IPS-NIHi7 (cell line): ENCODE data around the gene PITRM1.
"Not testable (repeated sequence)": the region's sequence is repeated elsewhere in the genome, so short reads cannot be mapped to it uniquely, and the experiment has no call there.

Source experiments
- DNase-seq: peaks from one replicate; pipeline ENCODE4 v3.0.0; 2012; ENCODE audit warnings: mixed read lengths; ENCODE audit errors: extremely low spot score

Gene PITRM1

DNA sequence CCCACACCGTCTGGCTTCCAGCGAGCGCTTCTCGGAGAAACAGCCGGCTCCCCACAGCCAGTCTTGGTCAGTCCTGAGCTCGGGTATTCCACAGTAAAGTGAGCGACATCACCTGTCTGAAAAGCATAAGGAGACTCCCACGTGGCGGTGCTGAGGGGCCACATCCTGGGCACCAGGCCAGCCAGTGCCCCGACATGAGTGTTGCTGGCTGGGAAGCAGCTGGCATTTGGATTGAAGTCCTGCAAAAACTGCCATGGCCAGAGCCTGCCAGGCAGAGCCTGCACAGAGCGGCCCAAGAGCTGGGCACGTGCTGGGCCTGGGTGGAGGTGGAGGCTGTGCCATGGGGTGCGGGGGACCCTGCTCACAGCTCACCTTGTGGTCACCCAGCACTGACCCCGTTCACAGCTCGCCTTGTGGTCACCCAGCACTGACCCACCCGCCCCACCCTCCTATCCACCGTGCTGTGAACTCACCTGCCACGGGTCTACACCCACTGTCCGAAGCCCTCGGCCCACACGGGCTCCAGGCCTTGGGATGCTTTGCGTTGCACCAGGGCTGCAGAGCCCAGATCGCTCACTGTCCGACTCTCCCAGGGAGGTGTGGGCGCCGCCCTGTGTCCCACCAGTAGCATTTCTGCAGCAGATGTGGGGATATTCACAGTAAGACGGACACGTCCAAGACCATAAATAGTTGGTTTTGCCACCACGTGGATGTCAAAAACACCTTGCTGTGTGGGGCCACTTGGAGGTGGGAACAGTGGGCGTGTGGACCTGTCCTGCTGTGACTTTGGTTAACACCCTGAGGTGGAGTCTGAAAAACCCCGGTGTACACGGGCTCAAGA, 48.8 kb downstream of the PITRM1 start:
- DNase-seq, result no peak

DNA sequence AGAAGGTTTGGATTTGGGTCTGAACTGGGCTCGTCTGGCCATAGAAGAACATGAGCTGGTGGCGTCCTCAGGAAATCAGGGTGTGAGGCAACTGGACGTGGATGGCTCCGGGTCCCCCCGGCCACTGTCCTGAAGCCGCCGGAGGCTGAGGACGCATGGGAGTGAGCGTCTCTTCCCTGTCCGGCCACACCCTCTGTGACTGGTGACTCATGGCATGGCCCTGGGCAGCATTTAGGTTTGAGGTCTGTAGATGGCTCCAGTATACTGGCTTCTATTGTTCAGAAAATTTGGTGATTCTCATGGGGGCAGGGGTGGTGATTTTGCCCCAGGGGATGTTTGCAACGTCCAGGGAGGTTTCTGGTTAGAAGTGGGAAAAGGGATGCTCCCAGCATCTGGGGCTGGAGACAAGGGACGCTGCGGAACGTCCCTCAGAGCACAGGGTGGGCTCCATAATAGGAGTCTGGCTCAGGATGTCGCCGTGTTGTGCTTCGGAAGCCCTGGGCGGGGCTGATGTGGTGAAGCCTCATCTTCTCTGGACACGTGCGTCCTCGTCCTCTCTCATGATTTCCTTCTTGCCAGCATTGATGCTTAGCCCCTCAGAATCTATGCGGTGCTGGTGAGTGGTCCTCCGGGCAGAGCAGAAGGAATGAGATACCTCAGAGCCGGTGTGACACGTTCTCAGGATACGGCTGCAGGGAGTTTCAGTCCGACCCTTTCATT, 49.9 kb downstream of the PITRM1 start:
- no peak for DNase-seq

DNA sequence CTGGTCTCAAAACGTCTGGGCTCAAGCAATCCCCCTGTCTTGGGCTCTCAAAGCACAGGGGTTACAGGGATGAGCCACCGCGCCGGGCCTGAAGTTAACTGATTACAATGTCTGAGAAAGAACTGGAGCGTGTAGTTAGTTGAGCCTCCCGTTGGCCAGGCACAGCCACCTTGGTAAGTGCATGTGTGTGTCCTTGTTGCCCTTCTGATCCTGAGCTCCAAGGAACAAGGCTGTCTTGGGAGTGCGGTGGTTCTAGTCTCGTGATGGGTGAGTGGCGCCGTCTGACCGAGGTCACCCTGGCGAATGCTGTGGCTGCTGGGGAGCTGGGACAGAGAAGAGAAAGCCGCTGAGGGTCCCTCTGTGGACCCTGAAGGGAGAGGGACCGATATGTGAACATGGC, 50.5 kb downstream of the PITRM1 start:
- no peak for DNase-seq

GRCh38 chr10:3119796-3120459, 52.7 kb downstream of the PITRM1 start:
- peak; percentile 67 for DNase-seq

GRCh38 chr10:3118641-3119091, 53.9 kb downstream of the PITRM1 start:
- no peak for DNase-seq

- DNase-seq, result no peak
These were observed 55.1 kb downstream of the PITRM1 start for GRCh38 chr10:3117486-3117885.

GRCh38 chr10:3116508-3117100, 56.0 kb downstream of the PITRM1 start:
- DNase-seq, result no peak

GRCh38 chr10:3115685-3116084, 56.9 kb downstream of the PITRM1 start:
- DNase-seq, result no peak

DNA sequence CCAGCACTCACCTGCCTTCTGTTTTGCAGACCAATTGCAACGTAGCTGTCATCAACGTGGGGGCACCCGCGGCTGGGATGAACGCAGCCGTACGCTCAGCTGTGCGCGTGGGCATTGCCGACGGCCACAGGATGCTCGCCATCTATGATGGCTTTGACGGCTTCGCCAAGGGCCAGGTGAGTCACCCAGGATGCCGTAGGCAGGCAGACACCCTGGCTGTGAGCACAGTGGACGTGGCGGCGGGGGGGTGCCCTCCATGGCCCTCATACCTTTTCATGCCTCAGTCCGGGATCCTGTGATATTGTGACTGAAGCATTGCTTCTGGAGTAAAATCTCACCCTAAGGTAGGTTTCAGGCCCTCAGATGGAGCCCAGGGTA, 59.2 kb downstream of the PITRM1 start:
- DNase-seq, result no peak

- no peak for DNase-seq
These were observed 60.9 kb downstream of the PITRM1 start for GRCh38 chr10:3111621-3112163.

- no peak for DNase-seq
These were observed 61.6 kb downstream of the PITRM1 start for GRCh38 chr10:3110782-3111620.

- no peak for DNase-seq
These were observed 62.9 kb downstream of the PITRM1 start for GRCh38 chr10:3109633-3110032.

DNA sequence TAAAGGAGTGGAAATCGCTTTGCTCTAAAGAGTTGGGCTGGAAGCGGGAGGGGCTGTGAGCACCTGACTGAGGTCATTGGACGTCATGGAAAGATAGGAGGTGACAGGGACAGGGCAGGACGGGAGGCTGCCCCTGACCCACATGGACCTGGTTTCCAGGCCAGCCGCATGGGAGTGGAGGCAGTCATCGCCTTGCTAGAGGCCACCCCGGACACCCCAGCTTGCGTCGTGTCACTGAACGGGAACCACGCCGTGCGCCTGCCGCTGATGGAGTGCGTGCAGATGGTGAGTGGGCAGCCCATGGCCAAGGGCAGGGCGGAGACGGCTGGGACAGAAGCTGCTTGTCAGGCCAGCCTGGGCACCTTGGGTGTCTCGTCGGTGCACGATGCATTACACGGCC, 63.4 kb downstream of the PITRM1 start:
- no peak for DNase-seq

GRCh38 chr10:3108575-3109105, 63.9 kb downstream of the PITRM1 start:
- DNase-seq, result no peak

DNA sequence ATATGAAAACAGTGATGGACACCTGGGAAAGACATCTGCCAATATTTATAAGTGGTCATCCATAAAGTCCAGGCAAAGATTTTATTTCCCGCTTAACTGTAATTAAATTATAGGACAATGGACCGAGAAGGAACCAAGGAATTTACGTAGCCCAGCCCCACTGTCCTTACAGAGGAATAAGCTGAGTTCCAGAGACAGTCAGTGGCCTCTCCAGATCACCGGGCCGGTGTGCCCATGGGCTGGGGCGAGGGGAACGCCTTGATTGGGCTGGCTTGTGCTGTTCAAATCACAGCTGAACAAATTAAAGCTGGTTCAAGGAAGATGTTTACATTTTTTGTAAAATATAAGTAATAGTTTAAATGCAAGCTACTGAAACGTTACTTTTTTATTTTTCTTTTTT, 64.5 kb downstream of the PITRM1 start:
- DNase-seq, result no peak

GRCh38 chr10:3107426-3107961, 65.1 kb downstream of the PITRM1 start:
- no peak for DNase-seq

- no peak for DNase-seq
These were observed 65.6 kb downstream of the PITRM1 start for GRCh38 chr10:3106928-3107425.

DNA sequence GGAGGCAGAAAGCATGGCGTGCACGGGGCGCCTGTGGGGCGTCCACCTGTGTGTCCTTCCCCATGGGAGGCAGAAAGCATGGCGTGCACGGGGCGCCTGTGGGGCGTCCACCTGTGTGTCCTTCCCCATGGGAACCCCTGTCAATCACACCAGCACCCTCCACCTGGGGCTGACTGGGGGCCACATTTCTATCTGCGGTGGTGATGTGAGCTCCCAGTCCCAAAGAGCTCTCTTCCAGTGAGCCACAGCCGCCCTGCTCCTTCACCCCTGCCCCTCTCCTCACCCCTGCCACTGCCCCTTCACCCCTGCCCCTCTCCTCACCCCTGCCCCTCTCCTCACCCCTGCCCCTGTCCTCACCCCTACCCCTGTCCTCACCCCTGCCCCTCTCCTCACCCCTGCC, 66.3 kb downstream of the PITRM1 start:
- not testable (repeated sequence) for DNase-seq

GRCh38 chr10:3105905-3106304, 66.7 kb downstream of the PITRM1 start:
- DNase-seq, result no peak

- no peak for DNase-seq
These were observed 67.4 kb downstream of the PITRM1 start for GRCh38 chr10:3105166-3105565.
